DND-41 (cell line): ENCODE data around the gene TYMP.

Experiments used
- ATAC-seq: fragments of 200-7000 bp; cut with Tn5 transposase; 3 replicates; pipeline ENCODE4 v1.9.1; 2021; ENCODE audit warnings: low read depth; ENCODE audit not compliant: insufficient read depth
- DNase-seq: peaks from one replicate; pipeline ENCODE4 v3.0.0-alpha.2; 2020
- H2AFZ ChIP-seq: 2 replicates; pipeline ENCODE4 v1.6.0; 2012; ENCODE audit warnings: low read depth, low read length
- H3K27ac ChIP-seq: 2 replicates; pipeline ENCODE4 v1.5.1; 2012; ENCODE audit warnings: low read length, inconsistent platforms
- H3K27me3 ChIP-seq: fragments of 200-600 bp; sonication (generic); 2 replicates; pipeline ENCODE4 v1.6.0; 2012; ENCODE audit warnings: low read length, mild to moderate bottlenecking, inconsistent platforms; ENCODE audit not compliant: insufficient read depth, poor library complexity
- H3K36me3 ChIP-seq: 2 replicates; pipeline ENCODE4 v1.5.1; 2012; ENCODE audit warnings: low read length, inconsistent platforms; ENCODE audit not compliant: insufficient read depth
- H3K4me1 ChIP-seq: 2 replicates; pipeline ENCODE4 v1.5.1; 2012; ENCODE audit warnings: mild to moderate bottlenecking, low read length; ENCODE audit not compliant: insufficient read depth
- H3K4me2 ChIP-seq: 2 replicates; pipeline ENCODE4 v1.6.0; 2012; ENCODE audit warnings: mild to moderate bottlenecking, moderate library complexity, low read length, inconsistent platforms; ENCODE audit not compliant: insufficient read depth
- H3K4me3 ChIP-seq, 2 experiments: fragments of 200-600 bp in 1 of 2; shearing (Covaris generic) in 1 of 2; 2 replicates each; pipeline ENCODE4 v1.5.1; 2012 to 2016; ENCODE audit warnings: inconsistent platforms in 2 of 2, low read length in 2 of 2, mild to moderate bottlenecking in 2 of 2, low read depth in 1 of 2, moderate library complexity in 1 of 2
- H3K79me2 ChIP-seq: 2 replicates; pipeline ENCODE4 v1.6.0; 2012; ENCODE audit warnings: low read length, inconsistent platforms; ENCODE audit not compliant: insufficient read depth
- H3K9ac ChIP-seq: 2 replicates; pipeline ENCODE4 v1.6.0; 2012; ENCODE audit warnings: low read depth, mild to moderate bottlenecking, inconsistent platforms, low read length, moderate library complexity
- H3K9me3 ChIP-seq: 2 replicates; pipeline ENCODE4 v1.5.1; 2012; ENCODE audit warnings: low read length, moderate library complexity, mild to moderate bottlenecking, inconsistent platforms; ENCODE audit not compliant: insufficient read depth, severe bottlenecking
- H4K20me1 ChIP-seq: 2 replicates; pipeline ENCODE4 v1.6.0; 2012; ENCODE audit warnings: low read length; ENCODE audit not compliant: insufficient read depth
- EZH2 ChIP-seq: IDR thresholded peaks from 3 replicates; pipeline ENCODE4 v1.6.1; 2012; ENCODE audit warnings: borderline replicate concordance, low read depth, mild to moderate bottlenecking, moderate library complexity, low read length, inconsistent platforms; ENCODE audit not compliant: severe bottlenecking
- TF ChIP-seq, protein P1 (sequence below): IDR thresholded peaks from 2 replicates; pipeline ENCODE4 v1.5.1; 2012; ENCODE audit warnings: borderline replicate concordance, low read length, moderate library complexity, mild to moderate bottlenecking; ENCODE audit not compliant: poor library complexity, severe bottlenecking; ENCODE audit errors: extremely low read depth

Gene TYMP

DNA sequence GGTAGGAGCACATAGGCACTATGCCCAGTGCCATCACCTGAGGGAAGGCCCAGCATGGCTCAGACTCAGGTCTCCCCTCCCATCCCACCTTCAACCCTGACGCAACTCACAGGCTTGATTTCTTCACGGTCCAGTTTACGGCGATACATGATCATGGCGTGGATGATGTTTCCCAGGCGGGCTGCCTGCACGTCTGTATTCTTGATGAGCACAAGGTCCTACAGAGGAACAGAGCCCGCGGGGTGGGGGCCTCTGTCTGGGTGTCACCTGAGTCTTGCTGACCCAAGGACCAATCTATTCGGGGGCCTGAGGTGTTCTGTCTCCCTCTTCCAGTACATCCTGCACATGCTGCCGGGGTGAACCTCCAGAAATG is 44.6 kb upstream of the TYMP start:
- TF ChIP-seq, protein P1, sequence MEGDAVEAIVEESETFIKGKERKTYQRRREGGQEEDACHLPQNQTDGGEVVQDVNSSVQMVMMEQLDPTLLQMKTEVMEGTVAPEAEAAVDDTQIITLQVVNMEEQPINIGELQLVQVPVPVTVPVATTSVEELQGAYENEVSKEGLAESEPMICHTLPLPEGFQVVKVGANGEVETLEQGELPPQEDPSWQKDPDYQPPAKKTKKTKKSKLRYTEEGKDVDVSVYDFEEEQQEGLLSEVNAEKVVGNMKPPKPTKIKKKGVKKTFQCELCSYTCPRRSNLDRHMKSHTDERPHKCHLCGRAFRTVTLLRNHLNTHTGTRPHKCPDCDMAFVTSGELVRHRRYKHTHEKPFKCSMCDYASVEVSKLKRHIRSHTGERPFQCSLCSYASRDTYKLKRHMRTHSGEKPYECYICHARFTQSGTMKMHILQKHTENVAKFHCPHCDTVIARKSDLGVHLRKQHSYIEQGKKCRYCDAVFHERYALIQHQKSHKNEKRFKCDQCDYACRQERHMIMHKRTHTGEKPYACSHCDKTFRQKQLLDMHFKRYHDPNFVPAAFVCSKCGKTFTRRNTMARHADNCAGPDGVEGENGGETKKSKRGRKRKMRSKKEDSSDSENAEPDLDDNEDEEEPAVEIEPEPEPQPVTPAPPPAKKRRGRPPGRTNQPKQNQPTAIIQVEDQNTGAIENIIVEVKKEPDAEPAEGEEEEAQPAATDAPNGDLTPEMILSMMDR = no peak
- TF ChIP-seq EZH2 = no peak
- no peak overlapping the region for H3K9ac ChIP-seq
- peaks cover 6% of the 10 kb centered on the region for H4K20me1 ChIP-seq
- DNase-seq = no peak
- ATAC-seq = no peak
- H3K4me3 ChIP-seq = no peak overlapping the region
- no peak overlapping the region for H2AFZ ChIP-seq
- no peaks in the 10 kb centered on the region for H3K9me3 ChIP-seq
- H3K36me3 ChIP-seq = peaks cover 90% of the 10 kb centered on the region
- no peaks in the 10 kb centered on the region for H3K27me3 ChIP-seq
- H3K27ac ChIP-seq = no peak overlapping the region
- H3K79me2 ChIP-seq = no peaks in the 10 kb centered on the region
- no peaks in the 10 kb centered on the region for H3K4me1 ChIP-seq
- H3K4me2 ChIP-seq = no peak overlapping the region

DNA sequence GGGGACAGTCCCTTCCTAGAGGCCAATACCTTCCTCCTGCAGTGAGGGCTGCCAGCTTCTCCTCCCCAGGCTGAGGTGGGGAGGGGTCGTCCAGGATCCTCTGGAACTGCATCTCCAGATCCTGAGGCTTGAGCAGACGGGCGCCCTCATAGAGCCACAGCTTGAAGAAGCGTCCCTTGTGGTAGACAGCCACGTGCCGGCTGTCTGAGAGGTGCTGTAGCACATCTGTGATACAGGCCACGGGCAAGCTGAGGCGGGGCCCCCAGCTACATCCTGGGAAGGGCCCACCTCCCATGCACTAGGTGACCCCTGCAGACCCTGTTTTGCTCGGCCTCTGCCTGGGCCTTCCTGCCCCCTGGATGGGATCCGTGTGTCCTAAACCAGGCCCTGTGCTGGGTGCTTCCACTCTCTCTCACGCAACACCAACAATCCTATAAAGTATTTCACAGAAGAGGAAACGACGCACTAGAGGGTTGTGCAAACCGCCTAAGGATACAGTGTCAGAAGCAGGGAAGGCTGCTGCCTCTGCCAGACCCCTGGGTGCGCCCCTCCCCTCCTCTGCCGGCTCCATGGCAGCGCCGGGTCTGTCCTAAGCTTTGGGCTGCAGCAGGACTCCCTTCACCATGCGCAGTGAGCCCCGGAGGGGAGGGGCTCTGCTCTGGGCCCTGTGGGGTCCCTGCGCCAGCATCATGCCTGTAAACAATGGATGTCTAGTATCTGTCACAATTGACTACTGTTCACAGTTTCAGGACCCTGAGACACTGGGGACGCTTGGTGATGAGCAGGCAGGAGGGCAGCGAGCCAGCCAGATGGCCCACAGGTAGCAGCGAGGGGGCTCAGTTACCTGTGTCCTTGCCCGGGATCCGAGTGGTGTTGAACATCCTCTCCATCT is 43.9 kb upstream of the TYMP start:
- ATAC-seq (no peak), DNase-seq (no peak)
- no peak overlapping the region for H3K27ac ChIP-seq
- H4K20me1 ChIP-seq = peaks cover 6% of the 10 kb centered on the region
- no peaks in the 10 kb centered on the region for H3K79me2 ChIP-seq
- H3K4me1 ChIP-seq = no peaks in the 10 kb centered on the region
- TF ChIP-seq, protein P1 = no peak
- TF ChIP-seq EZH2 = no peak
- H2AFZ ChIP-seq = no peak overlapping the region
- no peaks in the 10 kb centered on the region for H3K9me3 ChIP-seq
- H3K4me3 ChIP-seq = no peak overlapping the region
- peaks cover 90% of the 10 kb centered on the region for H3K36me3 ChIP-seq
- no peak overlapping the region for H3K4me2 ChIP-seq
- no peak overlapping the region for H3K9ac ChIP-seq
- no peaks in the 10 kb centered on the region for H3K27me3 ChIP-seq

DNA sequence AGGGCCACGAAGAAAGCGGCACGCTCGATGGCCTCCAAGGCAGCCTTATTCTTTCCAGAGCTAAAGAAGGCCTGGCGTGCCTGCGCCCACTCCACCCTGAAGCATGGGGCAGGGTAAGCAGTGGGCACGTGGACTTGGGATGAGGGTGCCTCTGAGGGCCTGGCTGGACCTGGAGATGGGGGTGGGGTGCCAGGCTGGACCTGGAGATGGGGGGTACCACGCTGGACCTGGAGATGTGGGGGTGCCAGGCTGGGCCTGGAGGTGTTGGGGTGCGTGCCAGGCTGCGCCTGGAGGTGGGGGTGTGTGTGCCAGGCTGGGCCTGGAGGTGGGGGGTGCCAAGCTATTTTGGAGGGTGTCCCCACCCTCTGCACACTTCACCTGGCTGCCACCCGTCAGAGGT is 43.2 kb upstream of the TYMP start:
- TF ChIP-seq, protein P1 = no peak
- no peak for TF ChIP-seq EZH2
- H3K4me3 ChIP-seq = no peak overlapping the region
- H3K79me2 ChIP-seq = no peaks in the 10 kb centered on the region
- ATAC-seq = no peak
- no peaks in the 10 kb centered on the region for H3K27me3 ChIP-seq
- no peaks in the 10 kb centered on the region for H3K9me3 ChIP-seq
- H3K4me2 ChIP-seq = no peak overlapping the region
- no peak overlapping the region for H3K27ac ChIP-seq
- H3K9ac ChIP-seq = no peak overlapping the region
- peaks cover 92% of the 10 kb centered on the region for H3K36me3 ChIP-seq
- no peak overlapping the region for H2AFZ ChIP-seq
- H4K20me1 ChIP-seq = peaks cover 6% of the 10 kb centered on the region; the same call in 1 of the 2 replicates
- no peaks in the 10 kb centered on the region for H3K4me1 ChIP-seq
- DNase-seq = no peak
